ENCODE measurements around the gene CSMD2.

DNA sequence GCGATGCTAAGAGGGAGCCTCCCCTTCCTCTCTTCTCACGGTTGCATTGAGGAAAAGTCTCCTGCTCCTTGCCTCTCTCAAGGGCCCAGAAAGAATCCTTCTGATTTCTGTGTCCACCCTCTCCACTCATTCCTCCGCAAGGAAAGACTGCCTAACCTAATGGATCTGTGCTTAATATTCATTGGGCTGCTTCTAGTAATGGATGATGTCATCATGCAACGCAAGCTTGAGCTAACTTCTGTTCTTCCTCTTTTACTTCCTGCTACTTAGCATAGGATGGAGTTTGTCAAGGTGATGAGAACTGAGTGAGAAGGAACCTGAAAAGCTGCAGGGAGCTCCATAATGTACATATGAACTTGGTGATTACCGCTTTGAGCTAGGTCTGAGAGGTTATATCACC is 336.4 kb downstream of the CSMD2 start:
- TF ChIP-seq POLR2A (IDR thresholded peaks at IDR 0.05; ENCODE audit: low read depth, low read length) (no peak), MAFK (IDR thresholded peaks at IDR 0.05; ENCODE audit: low read depth, low read length) (no peak), RCOR1 (IDR thresholded peaks at IDR 0.05; ENCODE audit: insufficient replicate concordance, low read length) (no peak), CTCF (conservative IDR thresholded peaks at IDR 0.05; ENCODE audit: low read depth, low read length) (no peak), BHLHE40 (IDR thresholded peaks at IDR 0.05; ENCODE audit: low read depth, low read length) (no peak), SMC3 (IDR thresholded peaks at IDR 0.05; ENCODE audit: low read depth, low read length) (no peak), MXI1 (IDR thresholded peaks at IDR 0.05; ENCODE audit: borderline replicate concordance, low read depth, low read length) (no peak), MAZ (IDR thresholded peaks at IDR 0.05; ENCODE audit: borderline replicate concordance, low read depth, low read length) (no peak), RAD21 (IDR thresholded peaks at IDR 0.05; ENCODE audit: low read length) (no peak), USF2 (IDR thresholded peaks at IDR 0.05; ENCODE audit: low read depth, low read length) (no peak), CEBPB (IDR thresholded peaks at IDR 0.05; ENCODE audit: low read depth, low read length) (no peak), NFE2L2 (IDR thresholded peaks at IDR 0.05; ENCODE audit: low read depth, low read length) (no peak), FOS (IDR thresholded peaks at IDR 0.05; ENCODE audit: low read depth, low read length) (no peak)
